SHP77 treated with DMSO at 0.1 percent for 48 hours (cell line): ENCODE data around the gene FAM20B.

ENCODE experiments used
- DNase-seq: peaks from one replicate; lab custom pipeline; 2025; lab: John Stamatoyannopoulos, UW

FAM20B gene

DNA sequence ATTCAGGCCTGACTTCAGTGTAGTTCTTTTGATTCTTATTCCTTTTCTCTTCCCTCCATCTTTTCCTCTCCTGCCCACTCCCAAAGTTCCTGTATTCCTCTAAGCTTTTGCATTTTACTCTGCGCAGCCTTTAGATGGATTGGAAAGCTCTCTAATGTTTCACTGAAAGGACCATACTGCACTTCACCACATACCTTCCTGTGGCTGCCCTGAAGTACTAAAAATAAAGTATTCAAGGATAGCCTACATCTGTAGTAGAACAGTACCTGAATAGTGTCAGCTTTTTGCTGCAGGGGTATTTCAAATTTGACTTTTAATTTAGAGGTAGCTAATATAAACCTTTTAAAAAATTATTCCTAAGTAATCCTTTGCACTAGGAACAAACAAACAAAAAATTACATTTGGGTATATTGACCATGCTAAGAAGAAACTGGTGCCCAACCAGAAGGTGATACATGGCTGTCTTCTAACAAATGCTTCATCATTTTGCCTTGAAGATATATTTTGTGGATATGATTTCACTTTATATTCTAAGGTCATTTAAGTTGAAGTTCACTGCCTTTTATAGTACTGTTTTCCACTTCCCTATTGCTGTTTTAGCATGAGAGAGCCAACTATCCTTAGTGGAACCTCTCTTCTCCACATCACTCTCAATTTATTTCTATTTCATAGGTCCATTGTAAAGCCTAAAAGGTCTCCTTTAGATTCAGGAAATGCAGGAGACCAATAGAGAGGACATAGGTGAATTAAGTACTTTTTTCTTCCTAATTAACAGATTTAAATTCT, 22.8 kb downstream of the FAM20B start:
- no peak for DNase-seq

DNA sequence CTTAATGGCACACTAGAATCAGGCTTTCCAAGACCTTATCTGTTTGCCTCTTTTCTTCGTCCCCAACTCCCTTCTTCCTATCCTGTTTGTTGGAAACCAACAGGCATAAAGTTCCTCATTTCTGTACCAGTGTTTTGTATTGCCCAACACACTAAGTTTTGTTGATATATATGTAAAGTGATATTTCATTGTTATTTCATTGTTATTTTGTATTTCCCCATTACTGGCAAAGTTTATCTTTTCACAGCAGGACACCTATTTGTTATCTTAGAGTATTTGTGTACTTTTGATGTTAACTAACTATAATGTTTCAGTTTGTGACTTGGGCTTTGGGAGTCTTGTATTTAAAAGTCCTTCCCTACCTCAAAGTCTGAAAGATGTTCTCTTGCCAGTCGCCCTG, 27.1 kb downstream of the FAM20B start:
- no peak for DNase-seq

DNA sequence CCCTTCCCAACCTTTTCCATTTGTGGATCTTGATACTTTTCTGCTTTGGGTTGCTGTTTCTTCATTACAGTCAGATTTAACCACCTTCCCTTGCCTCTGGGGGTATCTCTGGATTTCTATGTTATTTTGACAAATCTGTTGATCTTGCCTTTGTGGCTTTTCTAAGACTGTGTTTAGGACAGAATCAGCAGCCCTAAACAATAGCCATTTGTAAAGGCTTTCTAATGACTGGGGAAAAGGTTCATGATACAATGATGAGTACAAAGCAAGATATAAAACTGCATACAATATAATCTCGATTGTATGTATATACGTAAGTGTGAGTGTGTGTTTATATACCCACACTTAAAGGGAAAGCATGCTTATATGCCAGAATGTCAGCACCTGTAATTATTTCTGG, 27.8 kb downstream of the FAM20B start:
- DNase-seq, result no peak

DNA sequence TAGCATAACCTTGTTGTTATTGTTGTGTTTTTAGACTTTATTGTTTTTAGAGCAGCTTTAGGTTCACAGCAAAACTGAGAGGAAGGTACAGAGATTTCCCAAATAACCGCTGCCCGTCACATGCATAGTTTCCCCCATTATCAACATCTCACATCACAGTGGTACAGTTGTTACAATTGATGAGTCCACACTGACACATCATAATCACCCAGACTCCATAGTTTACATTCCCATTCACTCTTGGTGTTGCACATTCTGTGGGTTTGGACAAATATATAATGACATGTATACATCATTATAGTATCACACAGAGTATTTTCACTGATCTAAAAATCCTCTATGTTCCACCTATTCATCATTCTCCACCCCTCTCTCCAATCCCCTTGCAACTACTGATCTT, 30.2 kb downstream of the FAM20B start:
- DNase-seq, result no peak

DNA sequence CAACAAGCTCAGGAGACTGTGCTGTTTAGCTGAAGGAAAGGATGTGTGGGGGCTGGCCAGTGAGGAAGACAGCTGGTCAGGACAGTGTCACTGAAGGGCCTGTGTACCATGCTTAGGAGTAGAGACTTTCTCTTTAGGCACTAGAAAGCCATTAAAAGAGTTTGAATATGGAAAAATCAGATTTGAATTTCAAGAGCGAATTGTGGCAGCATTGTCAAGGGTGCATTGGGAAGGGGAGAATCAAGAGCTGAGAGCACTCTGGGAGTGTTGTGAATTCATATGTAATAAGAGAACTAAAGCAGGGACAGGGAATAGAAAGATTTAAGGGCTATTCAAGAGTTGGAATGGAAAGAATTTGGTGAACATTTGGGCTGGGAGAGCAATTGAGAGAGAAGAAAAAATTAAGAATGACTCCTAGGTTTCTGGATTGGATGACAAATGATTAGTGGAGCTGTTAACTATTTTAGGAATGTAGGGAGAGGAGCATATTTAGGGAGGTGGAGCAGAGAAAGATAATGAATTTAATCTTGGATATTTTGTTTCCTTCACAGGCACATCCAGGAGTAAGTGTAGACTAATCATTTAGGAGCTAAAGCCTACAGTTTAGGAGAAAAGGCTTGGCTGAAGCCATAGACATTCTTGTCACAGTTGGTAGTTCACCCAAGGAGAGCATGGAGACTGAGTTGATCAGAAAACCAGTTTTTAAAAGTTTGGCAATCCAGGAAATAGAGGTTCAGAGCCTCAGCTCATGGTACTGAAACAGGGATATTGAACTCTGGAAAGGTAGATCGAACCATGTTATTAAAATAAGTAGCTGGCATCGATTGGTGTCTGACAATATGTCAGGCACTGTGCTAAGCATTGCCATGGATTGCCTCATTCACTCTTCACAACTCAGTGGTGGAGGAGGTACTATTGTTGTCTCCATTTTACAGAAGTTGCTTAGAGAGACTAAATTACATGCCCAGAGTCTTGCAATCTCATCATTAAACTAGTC, 33.1 kb downstream of the FAM20B start:
- DNase-seq, result no peak

DNA sequence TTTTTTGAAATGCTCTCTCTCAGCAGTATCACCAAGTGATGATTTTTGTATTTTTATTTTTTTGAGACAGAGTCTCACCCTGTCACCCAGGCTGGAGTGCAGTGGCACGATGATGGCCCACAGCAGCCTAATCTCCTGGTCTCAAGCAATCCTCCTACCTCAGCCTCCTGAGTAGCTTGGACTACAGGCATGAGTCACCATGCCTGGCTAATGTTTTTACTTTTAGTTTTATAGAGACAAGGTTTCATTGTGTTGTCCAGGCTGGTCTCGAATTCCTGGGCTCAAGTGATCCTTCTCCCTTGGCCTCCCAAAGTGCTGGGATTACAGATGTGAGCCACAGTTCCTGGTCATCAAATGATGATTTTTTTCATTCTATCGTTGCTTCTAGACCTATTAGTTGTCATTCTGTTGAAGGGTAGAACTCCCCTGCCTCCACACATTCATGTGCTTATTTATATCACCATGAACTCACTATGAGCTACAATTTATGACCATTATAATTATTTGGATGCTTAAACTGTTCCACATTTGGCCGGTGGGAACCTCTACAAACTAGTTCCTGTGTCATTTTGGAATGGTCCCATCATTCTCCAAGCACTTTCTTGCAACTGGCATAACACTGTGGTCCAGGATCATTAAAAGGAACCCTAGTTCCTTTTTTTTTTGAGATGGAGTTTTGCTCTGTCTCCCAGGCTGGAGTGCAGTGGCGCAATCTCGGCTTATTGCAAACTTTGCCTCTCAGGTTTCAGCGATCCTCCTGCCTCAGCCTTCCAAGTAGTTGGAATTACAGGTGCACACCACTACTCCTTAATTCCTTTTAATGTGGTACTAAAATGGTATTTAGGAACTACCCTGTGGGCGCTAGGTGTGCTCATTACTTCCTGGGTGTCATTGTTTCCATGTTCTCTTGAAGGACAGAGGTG, 35.9 kb downstream of the FAM20B start:
- DNase-seq, result no peak

DNA sequence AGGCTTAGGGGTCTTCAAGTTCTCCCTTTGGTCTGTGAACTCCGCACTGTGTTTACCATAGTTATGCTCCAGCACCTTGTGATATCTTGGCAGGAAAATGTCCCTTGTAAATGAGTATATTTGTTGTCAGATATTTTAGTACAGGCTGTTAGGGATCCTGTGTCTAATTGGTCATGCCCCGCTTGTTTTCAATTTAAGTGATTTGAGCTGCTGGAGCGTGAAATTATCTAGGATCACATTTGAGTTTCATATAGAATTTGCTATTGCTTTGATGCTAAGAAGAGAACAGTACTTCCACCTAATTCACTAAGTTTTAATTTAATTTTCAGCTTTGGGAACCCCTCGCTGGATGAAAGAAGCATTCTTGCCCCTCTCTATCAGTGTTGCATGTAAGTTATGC, 40.8 kb downstream of the FAM20B start:
- DNase-seq, result no peak

DNA sequence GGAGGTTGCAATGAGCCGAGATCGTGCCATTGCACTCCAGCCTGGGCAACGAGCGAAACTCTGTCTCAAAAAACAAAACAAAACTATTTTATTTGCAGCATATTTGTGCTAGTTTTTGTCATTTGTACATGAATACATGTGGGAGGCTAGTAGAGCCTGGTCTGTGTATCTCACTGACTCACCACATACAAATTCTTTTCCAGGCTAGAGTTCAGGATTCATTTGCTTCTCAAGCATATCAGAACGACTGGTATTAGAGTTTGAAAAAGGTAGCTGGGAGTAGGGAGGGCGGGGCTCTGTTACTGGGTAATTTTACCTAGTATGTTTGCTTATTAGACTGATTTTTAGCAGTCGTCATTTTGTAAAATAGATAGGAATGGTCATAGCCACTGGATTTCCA, 51.7 kb downstream of the FAM20B start:
- DNase-seq, result no peak

DNA sequence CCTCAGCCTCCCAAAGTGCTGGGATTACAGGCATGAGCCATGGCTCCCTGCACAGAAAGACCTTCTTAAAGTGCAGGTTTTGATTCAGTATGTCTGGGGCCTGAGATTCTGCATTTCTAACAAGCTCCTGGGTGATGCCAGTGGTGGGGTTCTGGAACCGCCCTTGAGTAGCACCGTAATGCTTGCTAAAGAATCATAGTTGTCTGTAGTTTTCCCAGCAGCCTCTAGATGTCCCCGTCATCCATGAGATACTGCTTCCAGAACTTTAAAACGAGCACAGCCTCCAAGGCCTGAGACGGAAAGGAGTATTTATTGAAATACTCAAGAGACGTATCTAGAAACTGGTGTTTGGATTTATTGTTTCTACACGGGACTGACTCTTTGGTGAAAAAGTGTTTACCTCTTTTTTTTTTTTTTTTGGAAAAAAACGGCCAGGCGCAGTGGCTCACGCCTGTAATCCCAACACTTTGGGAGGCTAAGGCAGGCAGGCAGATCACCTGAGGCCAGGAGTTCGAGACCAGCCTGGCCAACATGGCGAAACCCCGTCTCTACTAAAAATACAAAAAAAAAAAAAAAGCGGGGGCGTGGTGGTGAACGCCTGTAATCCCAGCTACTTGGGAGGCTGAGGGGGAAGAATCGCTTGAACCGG, 53.5 kb downstream of the FAM20B start:
- peak; percentile 39 for DNase-seq

DNA sequence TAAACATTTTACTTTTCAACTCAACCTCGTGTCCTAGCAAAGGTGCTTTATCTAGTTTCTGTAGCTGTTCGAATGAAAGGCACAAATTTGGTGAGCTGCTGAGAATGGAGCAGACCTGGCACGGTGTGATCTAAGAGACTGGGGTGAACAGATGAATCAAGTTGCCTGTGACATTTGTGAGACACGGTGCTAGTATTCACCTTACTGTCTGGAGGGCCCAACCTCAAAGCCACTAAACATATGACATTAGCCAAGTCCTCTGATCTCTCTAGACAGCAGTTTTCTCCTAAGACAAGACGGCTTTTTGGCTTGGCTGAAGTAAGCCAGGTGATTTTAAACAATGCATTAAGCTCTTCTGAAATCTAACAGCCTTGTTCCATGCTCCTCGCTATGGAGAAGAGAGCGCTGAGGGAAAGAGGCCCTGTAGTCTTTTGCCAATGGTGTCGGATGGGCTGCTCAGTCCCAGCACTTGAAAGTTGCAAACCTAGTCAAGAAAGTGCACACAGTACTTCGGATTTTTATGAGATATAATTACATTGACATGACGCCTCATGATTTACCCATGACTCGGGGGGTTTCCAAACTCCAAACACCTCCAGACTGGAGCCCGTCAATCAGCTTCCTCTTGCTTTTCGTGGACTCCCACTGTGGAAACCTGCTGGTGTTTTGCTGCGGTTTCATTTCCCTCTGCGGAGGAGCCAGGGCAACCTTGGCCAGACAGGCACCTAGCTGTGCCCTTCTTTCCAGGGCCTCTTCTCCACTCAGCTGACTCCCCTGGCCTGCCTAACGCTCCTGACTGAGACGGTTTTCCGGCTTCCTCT, 55.4 kb downstream of the FAM20B start:
- peak; percentile 44 for DNase-seq

DNA sequence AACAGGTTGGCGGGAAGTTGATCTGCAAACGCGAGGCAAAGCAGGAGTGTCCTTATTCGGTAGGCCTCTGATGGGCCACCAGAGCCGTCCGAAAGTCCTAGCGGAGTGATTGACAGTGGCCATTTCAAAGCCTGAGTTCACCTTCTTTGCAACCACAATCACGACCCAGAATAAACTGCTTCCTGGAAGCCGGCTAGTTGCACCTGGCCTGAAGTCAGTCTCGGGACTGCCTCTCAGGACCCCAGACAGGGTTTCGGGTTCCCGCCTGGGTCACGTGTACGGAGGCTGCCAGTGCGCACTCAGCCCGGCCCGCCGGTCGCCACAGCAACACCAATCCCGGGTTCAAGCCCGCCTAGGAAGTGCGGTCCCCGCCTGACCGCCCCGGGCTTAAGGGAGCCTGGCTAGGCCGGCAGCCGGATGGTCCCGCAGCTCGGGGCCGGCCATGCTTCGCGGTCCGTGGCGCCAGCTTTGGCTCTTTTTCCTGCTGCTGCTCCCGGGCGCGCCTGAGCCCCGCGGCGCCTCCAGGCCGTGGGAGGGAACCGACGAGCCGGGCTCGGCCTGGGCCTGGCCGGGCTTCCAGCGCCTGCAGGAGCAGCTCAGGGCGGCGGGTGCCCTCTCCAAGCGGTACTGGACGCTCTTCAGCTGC, 56.1 kb downstream of the FAM20B start, which contains the start of gene TOR3A:
TOR3A (plus strand) TSS at position 384 of the 646 bp plus-strand sequence; CDS start at position 443, 59 bp downstream.
- peak; percentile 77 for DNase-seq

DNA sequence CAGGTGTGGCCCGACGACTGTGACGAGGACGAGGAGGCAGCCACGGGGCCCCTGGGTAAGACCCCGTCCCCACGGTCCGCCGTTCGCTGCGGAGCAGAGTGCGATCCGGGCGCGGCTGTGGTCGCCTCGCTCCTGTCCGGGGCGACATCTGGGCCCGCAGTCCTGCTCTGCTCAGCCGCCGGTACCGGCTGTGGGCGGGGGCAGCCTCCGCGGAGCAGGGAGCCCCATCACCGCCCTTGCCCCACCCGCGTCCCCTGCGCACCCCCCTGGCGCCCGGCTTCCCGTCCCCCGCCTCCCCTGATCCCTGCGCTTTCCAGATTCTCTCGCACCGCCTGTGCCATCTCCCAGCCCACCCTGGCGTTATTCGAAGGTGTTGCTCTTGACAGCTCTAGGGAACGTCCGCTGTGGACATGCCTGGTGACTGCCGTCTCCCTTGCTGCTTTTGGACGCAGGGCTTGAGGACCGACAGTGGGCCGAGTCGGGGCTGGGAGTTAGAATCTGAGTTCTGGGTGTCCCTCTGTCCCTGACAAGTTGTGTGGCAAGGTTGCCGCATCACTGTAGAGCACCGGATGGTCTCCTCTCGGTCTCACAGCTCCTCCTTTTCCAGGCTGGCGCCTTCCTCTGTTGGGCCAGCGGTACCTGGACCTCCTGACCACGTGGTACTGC, 56.8 kb downstream of the FAM20B start:
- DNase-seq, result peak; percentile 4

DNA sequence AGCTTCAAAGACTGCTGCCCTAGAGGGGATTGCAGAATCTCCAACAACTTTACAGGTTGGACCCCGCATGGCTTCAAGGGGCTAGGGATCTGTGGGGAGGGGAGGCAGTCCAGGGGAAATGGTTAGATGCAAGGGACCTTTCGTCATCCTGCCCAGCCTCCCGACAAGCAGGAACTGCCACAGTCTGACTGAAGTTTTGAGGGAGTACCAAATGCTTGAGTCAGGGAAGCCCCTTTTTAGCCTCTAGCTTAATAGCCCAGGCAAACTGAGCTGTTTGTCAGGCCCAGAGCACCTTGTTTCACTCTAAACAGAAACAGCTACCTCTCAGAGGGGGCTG, 57.3 kb downstream of the FAM20B start:
- no peak for DNase-seq

DNA sequence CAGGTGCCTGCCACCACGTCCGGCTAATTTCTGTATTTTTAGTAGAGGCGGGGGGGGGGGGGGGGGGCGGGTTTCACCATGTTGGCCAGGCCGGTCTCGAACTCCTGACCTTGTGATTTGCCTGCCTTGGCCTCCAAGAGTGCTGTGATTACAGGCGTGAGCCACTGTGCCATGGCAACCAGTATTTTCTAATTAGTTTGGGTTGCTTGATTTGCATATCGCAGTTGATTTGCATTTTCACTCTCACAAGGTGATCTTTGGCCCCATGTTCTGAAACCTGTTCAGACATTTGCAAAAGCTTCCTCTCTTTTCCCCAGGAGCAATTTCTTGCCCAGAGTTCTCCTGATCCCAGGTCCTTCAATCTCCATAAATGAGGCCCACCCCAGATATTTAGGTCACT, 57.8 kb downstream of the FAM20B start:
- DNase-seq, result no peak

DNA sequence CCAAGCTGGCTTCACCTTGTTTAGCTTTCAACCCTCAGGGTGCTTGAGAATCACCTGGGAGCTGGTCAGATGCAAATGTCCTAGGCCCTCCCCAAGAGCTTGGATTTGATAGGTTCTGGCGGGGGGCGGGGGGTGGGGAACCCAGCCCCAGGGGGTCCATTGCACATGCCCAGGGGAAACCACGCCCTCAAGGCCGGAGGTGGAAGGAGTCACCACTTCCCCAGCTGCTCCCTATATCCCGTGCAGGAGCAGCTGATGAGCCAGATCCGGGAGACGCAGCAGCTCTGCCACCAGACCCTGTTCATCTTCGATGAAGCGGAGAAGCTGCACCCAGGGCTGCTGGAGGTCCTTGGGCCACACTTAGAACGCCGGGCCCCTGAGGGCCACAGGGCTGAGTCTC, 62.0 kb downstream of the FAM20B start:
- no peak for DNase-seq

DNA sequence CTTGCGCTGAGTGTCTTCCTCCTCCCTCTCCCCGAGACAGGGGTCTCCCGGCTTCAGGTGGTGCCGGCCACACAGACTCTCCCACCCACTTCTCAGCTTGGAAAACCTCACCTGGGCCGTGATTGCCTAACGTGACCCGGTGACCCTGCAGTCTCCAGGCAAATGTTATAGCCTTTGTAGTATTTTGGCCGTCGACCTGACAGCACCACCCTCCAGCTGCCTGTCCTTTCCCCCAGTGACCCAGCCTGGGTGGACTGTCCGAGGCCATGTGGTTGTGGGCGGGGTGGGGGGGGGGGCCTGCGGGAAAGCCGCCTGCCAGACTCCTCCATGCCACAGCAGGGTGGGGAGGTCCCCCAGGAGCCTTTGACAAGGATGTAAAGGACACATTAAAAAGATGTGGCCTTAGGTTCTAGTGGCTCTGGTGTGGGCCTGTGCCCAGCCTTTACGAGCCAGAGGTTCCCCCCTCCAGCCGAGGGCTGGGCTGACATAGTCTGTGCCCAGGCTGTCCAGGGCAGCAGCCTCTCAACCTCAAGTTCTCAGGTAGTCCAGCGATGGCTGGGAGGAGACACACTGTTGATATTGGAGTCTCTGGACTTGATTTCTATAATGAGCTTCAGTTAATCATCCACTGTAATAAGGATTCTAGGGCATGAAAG, 64.3 kb downstream of the FAM20B start:
- no peak for DNase-seq

DNA sequence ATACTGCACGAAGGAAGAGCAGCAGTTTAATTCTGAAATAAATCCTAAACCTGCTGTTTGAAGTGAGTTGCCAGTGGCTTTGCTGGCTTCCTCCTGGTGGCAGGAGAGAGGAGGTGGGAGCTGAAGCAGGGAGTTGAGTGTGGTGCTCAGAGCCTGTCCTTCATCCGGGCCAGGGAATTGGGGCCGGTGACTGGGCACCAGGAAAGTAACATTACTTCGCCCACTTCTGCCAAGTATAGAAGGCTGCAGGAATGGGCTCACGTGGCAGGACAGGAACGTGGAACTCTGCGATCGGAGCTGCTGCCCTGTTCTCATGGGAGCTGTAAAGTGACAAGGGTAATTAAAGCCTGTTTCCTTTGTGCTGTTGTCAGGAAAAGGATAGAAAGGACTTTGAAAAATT, 64.8 kb downstream of the FAM20B start:
- DNase-seq, result no peak

DNA sequence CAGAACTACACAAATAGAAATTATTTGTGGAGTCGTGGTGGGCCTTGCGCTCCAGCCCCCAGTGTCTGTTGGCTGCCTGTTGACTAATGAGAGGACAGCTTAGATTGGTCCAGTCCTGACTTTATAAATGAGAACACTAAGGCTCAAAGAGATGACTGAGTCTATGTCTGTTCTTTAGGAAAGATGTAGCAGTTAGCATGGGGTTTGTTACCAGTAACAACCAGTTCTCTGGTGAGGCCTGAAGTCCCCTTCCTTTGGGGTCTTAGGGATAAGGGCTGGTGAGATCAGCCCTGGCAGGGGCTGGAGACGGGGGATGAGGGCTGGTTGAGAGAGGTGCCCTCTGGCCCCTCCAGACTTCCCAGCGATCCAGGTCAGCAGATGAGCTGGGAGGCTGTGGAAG, 65.2 kb downstream of the FAM20B start:
- DNase-seq, result no peak

DNA sequence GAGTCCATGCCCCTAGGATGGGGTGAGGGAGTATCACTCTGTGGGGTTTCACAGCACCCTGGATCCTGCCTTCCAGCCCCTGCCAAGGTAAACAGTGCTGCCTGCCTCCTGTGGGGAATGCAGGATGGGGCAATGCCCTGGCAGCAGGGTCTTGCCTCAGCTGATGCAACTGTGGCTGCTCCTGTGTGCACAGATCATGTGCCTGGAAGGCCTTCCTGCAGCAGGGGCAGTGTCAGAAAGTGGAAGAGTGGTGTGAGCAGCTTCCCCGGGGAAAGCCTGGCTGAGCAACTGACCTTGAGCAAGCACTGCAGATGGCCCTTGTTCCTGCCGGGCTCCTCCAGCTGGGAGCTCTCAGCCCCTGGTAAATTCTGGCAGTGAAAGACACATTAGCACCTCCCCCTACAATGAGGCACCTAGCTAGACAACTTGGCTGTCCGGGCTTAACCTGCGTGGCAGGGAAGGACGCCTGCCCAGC, 66.0 kb downstream of the FAM20B start:
- DNase-seq, result no peak
